Measurements from ENCODE around the gene DFFA.
"Not testable (repeated sequence)": the region's sequence is repeated elsewhere in the genome, so short reads cannot be mapped to it uniquely, and the experiment has no call there.

The DFFA gene

DNA sequence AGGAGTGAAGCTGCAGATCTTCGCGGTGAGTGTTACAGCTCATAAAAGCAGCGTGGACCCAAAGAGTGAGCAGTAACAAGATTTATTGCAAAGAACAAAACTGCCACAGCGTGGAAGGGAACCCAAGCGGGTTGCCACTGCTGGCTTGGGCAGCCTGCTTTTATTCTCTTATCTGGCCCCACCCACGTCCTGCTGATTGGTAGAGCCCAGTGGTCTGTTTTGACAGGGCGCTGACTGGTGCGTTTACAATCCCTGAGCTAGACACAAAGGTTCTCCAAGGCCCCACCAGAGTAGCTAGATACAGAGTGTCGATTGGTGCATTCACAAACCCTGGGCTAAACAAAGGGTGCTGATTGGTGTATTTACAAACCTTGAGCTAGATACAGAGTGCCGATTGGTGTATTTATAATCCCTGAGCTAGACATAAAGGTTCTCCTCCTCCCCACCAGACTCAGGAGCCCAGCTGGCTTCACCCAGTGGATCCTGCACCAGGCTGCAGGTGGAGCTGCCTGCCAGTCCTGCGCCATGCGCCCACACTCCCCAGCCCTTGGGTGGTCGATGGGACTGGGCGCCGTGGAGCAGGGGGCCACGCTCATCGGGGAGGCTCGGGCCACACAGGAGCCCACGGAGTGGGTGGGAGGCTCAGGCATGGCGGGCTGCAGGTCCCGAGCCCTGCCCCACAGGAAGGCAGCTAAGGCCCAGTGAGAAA, 46.3 kb downstream of the DFFA start:
- not testable (repeated sequence) for DNase-seq

DNA sequence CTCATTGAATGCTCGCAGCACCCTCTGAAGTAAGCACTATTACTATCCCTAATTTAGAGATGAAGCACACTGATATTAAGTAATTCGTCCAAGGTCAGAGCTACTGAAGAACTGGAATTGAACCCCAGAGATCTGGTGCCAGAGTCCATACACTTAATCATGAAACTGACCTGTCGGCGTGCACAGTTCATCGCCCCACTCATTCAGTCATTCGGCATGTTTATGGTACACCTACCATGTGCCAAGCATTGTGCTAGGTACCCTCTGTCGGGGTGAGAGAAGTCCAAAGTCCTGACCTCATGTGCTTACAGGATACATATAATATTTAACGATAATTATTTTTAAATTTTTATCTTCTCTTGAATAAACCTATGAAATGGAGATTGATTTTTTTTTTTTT, 47.7 kb downstream of the DFFA start:
- DNase-seq, result no peak

DNA sequence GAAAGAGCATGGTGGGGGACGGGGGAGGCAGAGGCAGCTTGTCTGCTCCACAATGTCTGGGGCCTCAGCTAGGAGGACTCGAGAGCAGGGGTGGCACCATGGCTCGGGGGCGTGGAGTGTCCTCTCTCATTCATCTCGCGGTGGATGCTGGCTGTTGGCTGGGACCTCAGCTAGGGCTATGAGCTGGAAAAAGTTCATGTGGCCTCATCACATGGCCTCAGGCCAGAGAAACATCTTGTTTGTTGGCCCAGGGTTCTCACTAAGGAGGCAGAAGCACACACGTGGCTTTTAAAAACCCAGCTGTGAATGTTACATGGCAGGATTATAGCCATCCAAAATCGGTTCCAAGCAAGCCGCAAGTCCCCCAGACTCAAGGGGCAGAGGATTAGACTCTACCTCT, 48.3 kb downstream of the DFFA start:
- no peak for DNase-seq

DNA sequence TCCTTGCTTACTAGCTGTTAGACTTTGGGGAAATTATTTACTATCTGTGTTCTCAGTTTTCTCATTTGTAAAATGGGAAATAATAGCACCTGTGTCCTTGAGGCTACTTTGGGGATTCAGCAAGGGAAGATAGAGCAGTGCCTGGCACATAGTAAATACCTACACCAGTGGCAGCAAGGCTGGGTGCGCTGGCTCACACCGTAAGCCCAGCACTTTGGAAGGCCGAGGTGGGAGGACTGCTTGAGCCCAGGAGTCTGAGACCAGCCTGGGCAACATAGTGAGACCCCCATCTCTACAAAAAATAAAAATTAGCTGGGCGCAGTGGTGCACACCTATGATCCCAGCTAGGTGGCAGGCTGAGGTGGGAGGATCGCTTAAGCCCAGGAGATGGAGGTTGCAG, 50.7 kb downstream of the DFFA start:
- no peak for DNase-seq

DNA sequence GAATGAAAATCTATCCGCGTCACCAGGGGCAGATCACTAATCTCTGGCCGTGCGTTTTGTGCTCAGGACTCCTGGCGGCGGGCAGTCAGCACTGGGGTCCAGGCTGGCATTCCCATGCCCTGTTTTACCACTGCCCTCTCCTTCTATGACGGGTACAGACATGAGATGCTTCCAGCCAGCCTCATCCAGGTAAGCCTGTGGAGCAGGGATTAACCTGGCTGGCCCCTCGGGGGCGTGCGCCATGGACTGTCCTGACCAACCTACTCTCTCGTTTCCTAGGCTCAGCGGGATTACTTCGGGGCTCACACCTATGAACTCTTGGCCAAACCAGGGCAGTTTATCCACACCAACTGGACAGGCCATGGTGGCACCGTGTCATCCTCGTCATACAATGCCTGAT, 53.0 kb downstream of the DFFA start:
- no peak for DNase-seq

DNA sequence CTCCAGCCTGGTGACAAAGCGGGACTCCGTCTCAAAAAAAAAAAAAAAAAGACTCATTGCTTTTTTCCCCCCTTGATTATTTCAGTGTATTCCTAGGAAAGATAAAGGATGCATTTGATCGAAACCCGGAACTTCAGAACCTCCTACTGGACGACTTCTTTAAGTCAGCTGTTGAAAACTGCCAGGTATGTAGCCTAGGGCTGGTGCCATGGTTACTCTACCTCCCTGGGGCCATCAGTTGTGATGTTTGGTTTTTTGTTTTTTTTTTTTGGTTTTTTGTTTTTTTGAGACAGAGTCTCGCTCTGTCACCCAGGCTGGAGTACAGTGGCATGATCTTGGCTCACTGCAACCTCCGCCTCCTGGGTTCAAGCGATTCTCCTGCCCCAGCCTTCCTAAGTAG, 53.6 kb downstream of the DFFA start:
- DNase-seq, result not testable (repeated sequence)

DNA sequence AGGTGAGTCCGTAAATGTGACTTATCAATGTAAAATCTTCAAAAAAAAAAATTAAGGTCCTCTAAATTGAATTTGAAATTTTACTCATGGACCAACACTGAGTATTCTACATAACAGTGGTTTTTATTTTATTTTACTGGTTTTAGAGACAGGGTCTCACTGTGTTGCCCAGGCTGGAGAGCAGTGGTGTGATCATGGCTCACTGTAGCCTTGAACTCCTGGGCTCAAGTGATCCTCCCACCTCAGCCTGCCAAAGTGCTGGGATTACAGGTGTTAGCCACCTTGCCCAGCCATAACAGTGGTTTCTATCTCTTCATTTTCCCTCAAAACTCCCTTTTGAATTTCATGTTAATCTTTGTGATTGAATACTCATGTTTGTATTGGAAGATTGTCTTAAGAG, 56.4 kb downstream of the DFFA start:
- DNase-seq, result not testable (repeated sequence)

DNA sequence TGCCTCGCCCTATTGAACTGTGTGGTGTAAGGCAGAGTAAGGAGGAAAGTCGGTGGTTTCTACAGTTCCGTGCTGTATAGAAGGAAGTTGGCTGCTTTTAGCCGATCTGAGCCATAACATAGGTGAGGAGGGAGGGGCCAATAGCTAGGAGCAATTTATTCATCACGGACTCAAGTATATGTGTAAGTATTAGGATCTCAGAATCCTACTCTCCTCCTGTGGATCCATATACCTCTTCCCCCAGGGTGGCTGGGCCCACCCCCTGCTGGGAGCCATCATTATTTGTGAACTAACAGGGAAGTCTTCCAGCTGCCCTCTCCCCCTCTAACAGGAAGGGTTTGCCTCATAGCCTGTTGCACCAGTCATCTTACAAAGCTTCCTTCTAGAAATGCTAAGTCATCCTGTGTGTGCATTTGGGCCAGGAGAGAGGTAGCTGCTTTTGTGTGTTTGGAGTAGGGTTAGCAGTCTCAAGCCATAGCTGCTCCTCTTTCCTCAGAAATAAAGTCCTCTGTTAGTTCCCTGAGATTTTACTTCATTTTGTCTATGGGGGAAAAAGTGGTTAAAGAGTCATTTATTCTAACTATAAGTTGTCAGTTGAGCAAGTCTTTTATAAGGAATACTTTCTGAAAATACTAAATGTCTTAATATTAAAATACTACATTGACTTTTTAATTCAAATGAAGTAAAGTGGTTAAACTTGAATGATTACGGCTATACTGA, 57.0 kb downstream of the DFFA start:
- DNase-seq, result no peak

DNA sequence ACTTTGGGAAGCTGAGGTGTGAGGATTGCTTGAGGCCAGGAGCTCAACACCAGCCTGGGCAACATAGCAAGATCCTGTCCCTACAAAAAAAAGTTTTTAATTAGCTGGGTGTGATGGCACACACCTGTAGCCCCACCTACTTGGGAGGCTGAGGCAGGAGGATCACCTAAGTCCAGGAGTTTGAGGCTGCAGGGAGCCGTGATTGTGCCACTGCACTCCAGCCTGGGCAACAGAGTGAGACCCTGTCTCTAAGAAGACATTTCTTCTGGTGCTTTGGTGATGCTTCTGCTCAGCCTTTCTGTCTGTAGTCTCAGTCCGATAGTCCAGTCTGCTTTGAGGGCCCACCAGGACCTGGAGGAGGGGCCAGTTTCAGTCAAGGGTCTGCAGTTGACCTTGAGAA, 65.1 kb downstream of the DFFA start:
- no peak for DNase-seq

All from activated T-cell treated with anti-CD3 and anti-CD28 coated beads, Interleukin-2, amount 50 U/mL, for 48 hours (primary cell).